ELF-1 (cell line): ENCODE data around the gene BLOC1S5.
"Not testable (repeated sequence)": the region's sequence is repeated elsewhere in the genome, so short reads cannot be mapped to it uniquely, and the experiment has no call there.

Experiments
- DNase-seq: peaks from one replicate; pipeline ENCODE4 v3.0.0-alpha.2; 2016; ENCODE audit warnings: low read depth, low spot score

The BLOC1S5 gene

DNA sequence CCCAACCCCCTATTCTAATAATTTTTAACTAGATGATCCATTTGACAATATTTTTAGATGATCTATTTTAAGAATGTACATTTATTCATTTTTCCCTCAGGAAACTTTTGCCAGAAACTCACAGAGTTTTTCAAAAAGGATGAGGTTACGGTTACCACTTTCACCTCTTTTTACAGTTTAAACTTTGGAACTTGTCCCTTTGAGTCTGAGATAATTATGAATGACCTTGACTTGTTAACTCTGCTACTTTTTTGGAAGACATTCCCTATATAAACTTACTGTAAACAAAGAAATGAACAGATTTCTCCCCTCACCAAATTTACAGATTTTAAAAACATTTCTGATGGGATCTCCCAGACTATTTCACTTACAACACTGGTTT, 18.4 kb upstream of the BLOC1S5 start:
- DNase-seq: no peak

DNA sequence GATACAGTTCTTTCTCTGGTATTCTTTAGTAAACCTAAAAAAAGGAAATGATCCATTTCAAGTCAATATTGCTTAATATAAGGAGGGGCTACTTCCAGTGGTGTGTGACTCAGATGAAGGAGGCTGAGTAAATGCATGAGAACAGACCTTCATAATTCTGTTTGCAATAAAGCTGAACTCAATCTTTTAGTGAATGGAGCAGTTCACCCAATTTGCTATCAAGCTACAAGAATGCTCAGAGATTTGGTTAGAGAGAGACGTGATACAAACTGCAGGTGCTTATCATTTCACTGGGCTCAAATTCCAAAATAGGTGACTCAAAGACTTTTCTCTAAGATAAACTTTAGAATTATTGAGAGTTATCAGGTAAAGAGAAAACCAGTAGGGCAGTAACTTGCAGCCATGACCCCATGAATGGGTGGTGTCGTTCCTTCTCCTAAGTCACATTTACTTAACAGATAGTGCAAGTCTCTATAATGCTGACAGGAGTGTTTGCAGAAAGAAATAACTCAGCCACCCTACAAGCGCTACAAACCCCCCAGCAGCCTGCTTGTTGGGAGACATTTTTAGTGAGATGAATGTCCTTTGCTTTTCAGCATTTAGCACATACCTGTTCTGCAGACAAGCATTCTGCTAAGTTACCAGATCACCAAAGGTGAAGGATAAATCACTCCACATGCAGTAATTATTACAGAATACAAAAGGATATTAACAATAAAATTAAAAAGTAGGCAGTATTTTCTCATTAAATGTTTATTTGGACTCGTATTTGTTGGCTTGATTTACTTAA, 16.4 kb upstream of the BLOC1S5 start:
- no peak for DNase-seq

DNA sequence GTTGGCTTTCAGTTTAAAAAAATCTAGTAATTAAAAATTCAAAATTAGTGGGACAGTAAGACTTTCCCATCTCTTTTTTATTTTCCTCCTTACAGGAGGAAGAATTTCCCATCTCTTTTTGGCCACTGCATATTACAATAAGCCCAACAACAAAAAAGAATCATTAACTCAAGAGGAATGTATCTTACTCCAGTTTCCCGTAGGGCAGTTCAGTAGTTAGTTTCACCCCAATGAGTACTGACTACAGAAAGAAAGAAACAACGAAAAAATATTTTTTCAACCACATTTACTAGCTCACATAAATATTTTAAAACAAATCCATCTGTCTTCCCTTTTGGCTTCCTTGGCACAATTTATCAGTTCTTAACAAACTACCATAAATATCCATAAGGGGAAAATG, 14.9 kb upstream of the BLOC1S5 start:
- DNase-seq: no peak

DNA sequence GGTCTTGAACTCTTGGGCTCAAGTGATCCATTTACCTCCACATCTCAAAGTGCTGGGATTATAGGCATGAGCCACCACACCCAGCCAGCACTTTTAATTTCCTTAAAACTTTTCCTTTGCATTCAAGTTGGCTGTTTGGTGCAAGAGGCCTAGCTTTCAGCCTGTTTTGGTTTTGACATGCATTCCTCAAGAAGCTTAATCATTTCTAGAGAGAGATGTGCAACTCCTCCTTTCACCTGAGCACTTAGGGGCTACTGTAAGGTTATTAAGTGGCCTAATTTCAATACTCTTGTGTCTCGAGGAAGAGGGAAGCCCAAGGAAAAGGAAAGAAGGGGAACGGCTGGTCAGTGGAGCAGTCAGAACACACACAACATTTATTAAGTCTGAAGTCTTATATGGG, 13.8 kb upstream of the BLOC1S5 start:
- DNase-seq: no peak

DNA sequence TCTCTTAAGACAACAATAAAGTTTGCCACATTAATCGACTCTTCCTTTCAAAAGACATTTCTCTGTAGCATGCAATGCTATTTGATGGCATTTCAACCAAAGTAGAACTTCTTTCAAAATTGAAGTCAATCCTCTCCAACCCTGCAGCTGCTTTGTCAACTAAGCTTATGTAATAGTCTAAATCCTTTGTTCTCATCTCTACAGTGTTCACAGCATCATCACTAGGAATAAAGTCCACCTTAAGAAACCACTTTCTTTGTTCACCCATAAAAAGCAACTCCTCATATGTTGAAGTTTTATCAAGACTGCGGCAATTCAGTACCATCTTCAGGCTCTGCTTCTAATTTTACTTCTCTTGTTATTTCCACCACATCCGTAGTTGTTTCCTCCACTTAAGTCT, 11.5 kb upstream of the BLOC1S5 start:
- no peak for DNase-seq

DNA sequence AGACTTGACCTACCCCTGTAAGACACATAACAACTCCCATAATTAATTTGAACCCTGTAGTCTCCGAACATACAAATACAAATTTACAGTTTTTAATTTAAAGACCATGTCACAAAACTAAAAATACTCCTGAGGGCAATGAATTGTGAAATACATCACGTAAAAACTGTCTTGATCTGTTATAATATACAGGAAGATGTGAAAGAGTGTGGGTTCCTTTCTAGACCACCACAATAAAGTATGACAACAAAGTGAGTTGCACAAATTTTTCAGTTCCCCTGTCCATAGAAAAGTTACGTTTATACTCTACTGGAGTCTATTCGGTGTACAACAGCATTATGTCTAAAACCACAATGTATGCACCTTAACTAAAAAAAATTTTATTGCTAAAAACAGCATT, 11.0 kb upstream of the BLOC1S5 start:
- no peak for DNase-seq

DNA sequence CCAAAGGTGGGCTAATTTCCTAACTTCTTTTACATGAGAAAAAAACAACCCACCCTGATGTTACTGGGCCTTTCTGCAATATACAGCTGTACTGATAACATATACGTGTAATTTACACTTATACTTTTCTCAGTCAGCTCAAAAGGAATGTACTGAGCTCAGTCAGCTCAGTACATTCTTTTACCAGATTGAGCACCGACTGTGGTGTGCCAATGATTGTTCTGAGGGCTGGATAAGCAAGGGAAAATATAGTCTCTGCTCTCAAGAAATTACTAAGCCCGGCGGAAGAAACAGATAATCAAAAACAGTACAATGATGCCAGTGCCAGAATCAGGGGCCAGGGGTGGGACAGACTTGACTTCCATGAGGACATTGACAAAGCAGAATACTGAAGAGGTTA, 10.0 kb upstream of the BLOC1S5 start:
- no peak for DNase-seq

DNA sequence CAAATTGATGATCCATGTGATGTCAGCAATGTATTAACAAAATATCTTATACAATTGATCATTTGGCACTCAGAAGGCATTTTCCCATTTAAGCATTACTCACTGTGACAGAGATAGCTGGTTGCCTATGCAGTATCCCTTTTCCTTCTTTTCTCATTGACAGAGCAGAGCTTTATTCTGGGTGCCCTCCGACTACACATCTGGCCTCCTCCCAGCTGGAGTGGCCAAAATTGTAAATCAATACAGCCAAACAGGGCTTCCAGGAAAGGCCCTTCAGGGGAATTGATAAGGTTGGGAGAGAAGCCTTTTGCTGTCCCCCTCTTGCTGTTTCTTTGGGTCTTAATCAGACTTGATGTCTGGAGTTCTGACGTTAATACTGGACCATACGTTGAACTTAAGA, 9.6 kb upstream of the BLOC1S5 start:
- DNase-seq: no peak

DNA sequence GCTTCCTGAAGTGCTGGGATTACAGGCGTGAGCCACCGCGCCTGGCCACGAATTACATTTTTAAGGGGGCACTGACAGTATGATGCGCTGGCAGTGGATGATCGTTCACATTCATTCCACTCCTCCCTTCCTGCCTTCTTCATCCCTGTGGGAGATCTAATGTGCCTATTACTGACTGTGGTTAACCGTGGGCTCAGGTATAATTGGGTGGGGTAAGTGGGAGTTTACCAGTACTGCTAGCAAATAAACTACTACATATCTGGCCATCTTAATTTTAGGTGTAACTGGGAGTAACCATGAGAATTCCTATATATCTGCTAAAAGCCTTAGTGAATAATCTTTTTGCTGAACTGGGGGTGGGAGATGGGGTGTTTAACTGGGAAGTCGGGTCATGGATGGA, 6.5 kb upstream of the BLOC1S5 start:
- DNase-seq: no peak

DNA sequence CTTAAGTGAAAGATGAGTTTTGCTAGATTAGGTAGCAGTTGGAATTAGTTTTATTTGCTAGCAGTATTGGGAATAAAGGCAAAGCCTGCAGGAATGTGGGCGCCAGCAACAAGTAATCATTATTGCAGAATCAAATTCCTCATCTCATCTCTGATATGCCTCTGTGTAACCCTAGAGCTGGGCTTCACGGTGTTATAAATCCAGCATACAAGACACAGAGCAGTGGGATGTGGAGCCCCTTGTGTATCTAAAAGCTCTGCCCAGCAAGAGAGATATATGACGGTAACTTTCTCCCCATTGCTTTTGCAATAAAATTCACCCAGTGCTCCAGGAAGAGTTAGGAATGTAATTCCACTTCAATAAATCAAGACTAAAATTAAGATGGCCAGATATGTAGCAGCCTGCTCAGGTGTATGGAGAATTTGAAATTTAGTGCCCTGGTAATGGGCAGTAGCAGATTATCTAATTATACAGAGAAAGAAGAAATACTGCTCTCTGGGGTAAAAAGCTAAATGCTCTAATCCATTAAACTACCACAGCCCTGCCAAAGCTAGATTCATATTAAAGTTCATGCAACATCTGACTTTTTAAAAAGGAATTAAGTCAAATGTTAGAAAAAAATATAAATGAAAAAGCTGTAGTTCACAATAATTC, 5.6 kb upstream of the BLOC1S5 start:
- no peak for DNase-seq

DNA sequence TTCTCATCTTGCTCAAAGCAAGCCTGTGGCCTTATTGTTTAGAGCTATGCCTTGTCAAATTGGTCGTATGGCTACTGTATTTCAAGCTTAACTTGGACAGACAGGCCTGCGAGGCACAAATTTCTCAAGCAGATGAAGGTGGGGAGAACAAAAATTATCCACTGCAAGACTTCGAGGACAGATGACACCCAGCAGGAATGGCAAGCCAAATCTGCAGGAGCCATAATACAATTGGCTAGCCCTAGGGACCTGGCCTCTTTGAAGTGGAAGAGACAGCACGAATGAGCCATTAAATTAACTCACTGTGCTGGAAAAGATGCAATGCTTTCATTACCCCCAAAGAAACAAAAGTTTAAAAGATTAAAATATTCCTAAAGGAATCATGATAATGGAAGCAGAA, 5.0 kb upstream of the BLOC1S5 start:
- no peak for DNase-seq

DNA sequence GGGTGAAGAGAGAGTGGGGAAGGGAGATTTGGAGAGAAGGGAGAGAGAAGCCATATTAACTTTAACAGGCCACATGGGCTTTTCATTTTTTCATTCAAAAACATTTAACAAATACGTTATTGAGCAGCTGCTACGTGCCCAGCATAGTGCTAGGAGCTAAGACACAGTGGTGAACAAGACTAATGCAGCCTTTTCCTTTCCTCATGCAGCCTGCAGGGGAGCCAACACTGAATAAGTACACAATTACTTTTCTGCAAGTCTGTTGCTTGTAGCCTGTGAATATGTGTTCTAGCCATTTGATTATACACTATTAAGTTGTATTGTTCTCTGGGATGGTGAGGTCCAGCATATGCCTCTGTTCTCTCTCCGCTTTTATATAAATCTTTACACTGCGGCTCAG, 1.9 kb upstream of the BLOC1S5 start:
- DNase-seq: no peak

DNA sequence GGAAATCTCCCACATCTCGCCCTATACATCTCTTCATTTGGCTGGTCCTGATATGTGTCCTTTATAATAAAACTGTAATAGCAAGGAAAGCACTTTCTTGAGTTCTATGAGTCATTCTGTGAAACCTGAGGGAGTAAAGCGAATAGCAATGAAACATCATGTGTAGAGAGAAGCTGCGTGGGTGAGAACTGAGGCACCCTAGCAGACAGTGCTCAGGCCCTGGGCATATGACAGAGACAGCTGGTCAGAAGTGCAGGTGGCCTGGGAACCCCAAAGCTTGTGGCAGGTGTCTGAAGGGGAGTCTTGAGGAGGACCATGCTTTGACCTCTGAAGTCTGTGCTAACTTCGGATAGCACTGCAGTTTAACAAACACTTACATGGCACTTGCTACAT, 1.3 kb upstream of the BLOC1S5 start:
- no peak for DNase-seq

DNA sequence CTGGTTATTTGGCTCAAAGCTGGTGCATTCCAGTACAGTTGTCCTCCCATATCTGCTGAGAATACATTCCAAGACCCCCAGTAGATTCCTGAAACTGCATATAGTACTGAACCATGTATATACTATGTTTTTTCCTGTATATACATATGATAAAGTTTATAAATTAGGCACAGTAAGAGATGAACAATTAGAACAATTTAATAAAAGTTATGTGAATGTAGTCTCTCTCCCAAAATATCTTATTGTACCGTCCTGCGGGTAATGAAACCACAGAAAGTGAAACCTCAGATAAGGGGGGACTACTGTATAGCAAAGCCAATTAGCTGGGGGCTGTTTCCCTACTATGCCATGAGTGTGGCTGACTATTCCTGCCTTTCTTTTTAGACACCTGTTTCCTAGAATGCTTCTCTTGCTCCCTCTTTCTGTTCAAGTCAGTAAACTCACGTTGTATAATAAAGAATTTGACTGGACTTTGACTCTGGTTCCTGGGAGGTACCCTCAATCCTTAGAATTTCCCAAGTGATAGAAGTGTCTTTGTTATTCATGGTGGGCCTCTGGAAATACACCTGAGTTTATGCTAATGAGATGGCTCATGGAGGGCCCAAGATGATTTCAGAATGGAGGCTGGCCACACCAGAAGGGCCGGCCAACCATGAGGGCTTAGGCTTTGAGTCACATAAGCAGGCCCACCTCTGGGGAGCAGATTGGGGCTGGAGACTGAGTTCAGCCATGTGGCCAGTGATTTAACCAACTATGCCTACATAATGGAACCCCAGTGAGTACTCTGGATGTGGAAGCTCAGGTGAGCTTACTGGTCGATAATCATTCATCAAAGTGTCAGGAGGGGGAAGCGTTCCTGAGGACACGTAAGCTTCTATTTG, 689 bp upstream of the BLOC1S5 start:
- DNase-seq: no peak

DNA sequence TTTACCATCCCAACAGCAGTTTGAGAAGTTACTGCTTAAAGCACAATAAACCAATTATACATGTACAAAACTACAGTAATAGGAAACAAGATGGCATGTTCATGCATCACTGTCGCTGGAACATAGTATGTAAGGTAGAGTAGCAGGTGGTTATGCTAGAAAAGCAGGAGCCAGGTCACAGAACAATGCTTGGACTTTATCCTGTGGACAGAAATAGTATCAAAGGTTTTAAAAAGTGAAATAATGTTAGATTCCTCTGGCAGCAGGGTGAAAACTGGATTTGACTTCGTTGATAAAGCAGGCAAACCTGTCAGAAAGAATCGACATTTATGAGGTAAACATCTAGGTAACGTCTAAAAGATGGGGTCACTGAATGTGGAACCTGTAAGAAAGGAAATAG, 2.5 kb downstream of the BLOC1S5 start:
- no peak for DNase-seq

DNA sequence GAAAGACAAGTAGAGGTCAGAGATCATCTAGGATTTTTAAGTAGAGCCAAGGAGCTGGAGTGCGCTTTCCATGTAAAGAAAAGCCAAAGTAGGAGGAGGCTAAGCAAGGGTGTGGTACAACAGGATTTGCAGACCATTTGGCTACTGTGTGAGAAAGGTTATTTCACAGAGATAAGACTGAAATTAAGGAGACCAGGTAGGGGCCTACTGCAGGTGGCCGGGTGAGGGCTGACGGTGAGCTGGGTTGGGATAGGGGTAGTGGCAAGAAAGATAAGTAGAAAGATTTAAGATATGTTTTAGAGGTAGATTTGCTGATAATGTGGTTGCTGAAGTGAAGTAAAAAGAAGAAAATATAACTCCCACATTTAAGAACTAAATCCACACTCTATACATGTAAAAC, 3.8 kb downstream of the BLOC1S5 start:
- DNase-seq: no peak

DNA sequence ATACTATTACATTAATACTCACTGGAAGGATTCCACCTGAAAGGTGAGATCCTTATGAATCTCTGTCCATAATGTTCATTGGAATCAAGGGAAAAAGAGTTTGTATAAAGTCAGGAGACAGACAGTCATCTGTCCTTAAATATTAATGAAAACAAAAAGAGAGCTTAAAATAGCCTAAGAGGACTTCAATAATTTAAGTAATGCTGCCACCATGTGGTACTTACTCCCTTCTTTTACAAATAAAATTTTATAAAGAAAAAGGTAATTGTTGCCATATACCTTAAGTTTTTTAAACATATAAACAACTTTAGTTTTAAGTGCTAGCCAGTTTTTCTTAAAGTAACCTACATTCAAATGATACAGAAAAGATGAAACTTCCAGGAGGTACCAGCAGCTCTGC, 5.1 kb downstream of the BLOC1S5 start:
- no peak for DNase-seq

DNA sequence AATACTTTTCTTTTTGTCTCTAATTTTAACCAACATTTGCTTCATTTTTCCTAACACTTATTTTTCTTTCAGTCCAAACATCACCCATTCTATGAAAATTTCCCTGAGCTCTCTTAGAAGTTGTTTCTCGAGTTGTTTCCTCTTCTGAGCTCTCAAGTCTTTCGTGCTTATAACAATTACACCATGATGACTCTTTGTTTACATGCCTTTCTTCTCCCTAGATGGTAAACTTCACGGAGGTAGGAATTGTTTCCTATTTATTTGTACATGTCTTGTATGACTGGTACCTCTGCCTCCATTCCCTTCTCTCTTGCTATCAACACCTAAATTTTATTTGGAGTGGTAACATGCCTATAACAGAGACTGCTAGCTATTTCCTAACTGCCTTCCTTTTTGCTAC, 6.4 kb downstream of the BLOC1S5 start:
- DNase-seq: no peak

DNA sequence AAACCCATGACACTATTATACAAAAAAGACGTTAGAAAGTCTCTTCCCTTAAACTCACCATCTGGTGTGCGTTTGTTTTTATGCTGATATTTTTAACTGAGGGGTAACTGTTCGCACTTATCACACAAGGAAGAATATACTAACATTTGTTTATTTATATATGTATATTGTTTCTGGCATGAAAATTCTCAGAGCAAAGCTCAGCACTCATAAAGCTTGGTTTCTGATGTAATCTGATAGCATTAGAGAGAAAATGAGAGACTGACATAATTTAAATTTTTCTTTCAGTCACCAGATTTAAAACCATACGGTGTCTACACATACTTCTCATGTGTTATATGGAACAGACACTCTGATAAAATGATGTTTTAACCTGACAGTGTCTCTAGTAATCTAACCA, 6.9 kb downstream of the BLOC1S5 start:
- DNase-seq: no peak

DNA sequence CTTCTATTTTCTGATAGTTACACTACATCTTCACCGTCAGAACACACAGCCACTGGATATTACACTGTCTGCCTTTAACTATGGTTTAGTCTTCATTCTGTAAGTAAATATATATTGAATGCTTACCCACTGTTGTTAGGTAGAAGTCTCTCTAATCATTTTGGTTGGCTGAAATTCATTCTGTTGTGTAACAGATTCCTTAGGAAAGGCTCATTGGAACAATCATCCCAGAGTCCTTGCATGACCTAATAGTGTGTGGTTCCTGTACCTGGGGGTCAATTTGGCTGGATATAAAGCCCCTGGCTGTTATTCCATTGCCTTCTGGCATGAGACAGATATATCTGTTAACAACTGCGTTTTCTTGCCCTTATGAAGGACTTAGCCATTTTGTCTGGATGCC, 9.9 kb downstream of the BLOC1S5 start:
- DNase-seq: no peak

DNA sequence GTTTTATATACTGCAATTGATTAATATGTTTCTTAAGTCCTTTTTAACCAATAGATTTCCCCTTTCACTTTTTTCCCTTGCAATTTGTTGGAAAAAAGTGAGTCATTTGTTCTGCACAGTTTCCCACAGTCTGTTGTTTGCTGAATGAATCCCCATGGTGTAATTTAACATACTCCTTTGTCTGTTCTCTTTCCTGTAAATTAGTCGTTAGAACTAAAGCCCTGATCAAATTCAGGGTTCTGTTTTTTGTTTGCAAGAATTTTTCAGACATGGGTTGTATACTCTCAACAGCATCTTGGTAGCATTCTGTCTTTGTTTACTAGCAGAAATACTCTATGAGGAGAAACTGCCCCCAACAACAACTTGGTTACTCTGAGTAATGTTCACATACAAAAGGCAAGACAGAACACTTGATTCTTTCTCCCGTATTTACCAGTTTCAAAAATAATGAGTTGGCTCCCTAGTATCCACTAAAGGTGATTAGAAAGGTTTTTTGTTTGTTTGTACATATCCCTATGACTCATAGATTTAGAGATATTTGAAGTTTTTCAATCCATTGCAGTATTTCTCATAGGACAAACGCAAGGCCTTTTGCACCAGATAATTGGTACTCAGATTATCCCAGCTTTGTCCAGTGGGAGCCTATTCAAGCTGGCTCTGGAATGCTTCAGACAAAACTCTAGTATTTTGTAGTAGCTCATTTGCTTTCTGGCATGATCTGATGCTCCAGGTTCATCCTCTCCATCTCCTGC, 16.5 kb downstream of the BLOC1S5 start:
- DNase-seq: no peak

DNA sequence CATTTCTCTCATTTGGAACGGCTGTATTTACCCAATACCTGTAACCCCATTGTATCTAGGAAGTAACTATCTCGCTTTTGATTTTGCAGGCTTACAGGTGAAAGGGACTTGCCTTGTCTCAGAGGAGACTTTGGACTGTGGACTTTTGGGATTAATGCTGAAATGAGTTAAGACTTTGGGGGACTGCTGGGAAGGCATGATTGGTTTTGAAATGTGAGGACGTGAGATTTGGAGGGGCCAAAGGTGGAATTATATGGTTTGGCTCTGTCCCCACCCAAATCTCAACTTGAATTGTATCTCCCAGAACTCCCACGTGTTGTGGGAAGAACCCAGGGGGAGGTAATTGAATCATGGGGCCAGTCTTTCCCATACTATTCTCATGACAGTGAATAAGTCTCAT, 18.4 kb downstream of the BLOC1S5 start:
- not testable (repeated sequence) for DNase-seq
